Hematopoietic multipotent progenitor cell treated with erythropoietin and hydrocortisone succinate and interleukin-3 and kit ligand, for 6 days (in vitro differentiated cells): ENCODE data around the gene PRXL2A.
A peak's percentile ranks its signal among the peaks of the same experiment; 100 is the strongest.
"Not testable (repeated sequence)": the region's sequence is repeated elsewhere in the genome, so short reads cannot be mapped to it uniquely, and the experiment has no call there.

ENCODE experiments used
- DNase-seq: peaks from one replicate; pipeline ENCODE4 v3.0.0-alpha.2; 2015

The PRXL2A gene

GRCh38 chr10:80462299-80462980, 54.1 kb downstream of the PRXL2A start:
- DNase-seq: no peak

DNA sequence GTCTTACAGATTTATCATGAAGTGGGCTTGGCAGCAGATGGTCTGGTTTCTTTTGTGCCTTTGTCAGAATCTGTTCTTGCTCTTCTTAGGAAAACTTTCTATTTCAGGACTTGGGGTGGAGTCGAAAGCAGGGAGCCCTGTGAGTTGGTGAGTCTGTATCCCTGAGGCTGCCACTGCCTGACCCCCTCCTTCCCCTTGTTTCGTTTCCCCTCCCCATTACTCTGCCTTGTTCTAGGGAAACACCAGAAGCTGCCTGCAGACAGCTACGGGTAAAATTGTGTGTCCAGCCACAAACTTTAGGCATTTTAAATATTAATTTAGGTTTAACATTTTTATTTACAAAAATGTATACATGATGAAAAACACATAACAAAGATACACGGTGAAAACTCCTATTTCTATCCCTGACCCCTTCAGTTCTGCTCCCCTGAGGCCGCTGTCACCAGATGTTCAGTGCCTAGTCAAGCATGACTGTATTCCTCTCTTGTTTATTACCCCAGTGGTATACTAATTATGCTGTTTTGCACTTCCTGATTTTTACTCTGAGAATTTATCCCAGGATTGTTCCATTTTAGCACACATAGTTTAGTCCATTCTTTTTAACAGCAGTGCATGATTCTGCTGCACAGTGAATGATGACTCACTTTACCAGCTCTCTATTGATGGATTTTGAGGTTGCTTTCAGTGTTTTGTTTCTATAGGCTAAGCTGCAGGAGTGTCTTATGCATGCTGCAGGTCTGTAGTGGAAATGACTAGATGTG, 54.8 kb downstream of the PRXL2A start:
- DNase-seq: no peak

GRCh38 chr10:80463868-80464267, 55.5 kb downstream of the PRXL2A start:
- DNase-seq: no peak

DNA sequence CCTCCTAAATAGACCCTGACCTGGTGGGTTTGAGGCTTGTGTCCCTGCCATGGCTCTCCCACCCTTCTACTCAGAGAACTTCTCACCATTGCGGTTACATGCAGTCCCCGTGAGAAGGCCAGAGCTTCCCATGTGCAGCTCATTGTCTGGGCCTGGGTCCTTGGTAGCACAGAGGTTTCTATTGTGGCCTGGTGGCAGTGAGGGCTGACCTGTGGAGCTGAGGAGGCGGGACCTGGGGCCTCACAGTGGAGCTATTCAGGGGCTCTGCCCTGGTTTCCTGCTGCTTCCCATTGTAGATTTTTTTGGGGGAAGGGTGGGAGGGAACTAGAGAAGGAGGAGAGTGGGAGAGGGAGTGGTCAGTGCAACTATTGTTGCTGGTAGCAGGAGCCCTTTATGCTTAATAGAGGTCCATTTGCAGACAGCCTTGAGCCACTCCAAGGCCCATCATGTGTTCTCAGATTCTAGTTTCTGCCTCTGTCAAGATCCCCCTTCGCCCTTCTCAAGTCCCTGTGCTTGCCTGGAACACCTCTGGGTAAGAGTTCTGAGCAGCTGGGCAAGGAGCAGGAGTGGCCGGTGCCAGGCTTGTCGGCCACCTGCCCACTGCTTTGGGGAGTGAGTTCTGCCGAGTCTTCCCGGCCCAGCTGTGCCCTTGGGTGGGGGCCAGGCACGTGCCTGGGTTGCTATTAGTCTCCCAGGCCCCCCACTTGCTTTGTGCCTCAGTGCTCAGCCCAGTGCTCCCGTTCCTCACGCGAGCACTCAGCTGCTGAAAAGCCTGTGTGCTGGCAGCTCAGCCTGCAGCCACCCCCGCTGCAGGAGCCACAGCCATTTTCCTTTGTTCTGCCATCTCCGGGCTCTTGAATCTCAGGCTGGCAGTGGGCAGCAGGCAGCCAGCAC, 56.5 kb downstream of the PRXL2A start:
- no peak for DNase-seq

- DNase-seq: no peak
Measured at GRCh38 chr10:80465451-80465835, 57.1 kb downstream of the PRXL2A start.

- DNase-seq: peak; percentile 64
Measured at GRCh38 chr10:80465839-80466590, 57.7 kb downstream of the PRXL2A start.

- peak; percentile 88 for DNase-seq
Measured at GRCh38 chr10:80466724-80467326, 58.5 kb downstream of the PRXL2A start.

DNA sequence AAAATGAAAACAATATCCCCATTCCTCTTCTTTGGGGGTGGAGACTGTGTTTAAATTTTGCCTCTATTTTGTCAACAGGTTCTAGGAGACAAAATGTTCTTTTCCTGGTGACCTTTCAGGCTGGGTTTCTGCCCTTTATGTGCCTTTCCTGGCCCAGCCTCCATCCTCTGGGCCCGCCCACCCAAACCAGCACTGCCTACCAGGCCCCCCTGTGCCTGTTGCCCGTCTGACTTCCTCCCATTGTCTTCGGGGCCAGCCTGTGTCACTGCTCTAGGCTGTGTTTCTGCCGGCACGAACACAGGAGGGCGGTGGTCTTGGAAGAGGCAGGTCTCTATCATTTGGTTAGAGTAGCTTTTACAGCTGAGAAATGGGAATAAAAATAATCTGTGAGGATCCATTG, 59.7 kb downstream of the PRXL2A start:
- peak; percentile 86 for DNase-seq

DNA sequence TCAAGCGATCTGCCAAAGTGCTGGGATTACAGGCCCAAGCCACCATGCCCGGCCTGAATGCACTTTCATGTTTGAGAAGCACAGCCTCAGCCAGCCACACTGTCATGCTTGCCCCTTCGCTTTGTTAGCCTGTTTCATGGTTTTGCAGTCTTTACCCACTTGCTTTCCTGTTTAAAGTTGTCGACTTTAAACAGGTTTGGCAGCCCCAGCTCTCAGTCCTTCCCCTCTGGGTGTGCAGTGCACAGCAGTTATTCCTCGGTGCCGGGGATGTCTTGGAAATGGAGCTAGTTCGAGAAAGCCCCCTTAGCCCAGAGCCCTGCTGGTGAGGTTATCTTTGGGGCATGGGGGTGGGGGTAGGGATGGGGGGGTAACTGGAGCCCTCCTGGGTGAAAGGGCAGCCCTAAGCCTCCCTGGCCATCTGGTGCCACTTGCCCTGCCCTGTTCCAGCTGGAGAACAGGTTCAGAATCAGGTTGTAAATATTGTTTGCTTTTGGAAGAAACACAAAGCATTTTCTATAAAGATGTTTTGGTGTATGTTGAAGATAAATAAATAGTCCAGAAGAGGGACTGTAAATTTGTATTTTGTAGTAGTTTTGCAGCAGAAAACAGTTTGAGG, 60.6 kb downstream of the PRXL2A start:
- no peak for DNase-seq

- no peak for DNase-seq
Measured at GRCh38 chr10:80470266-80470665, 61.9 kb downstream of the PRXL2A start.

- no peak for DNase-seq
Measured at GRCh38 chr10:80471001-80471400, 62.6 kb downstream of the PRXL2A start.

- no peak for DNase-seq
Measured at GRCh38 chr10:80471715-80472233, 63.4 kb downstream of the PRXL2A start.

- no peak for DNase-seq
Measured at GRCh38 chr10:80472234-80473095, 64.1 kb downstream of the PRXL2A start.

DNA sequence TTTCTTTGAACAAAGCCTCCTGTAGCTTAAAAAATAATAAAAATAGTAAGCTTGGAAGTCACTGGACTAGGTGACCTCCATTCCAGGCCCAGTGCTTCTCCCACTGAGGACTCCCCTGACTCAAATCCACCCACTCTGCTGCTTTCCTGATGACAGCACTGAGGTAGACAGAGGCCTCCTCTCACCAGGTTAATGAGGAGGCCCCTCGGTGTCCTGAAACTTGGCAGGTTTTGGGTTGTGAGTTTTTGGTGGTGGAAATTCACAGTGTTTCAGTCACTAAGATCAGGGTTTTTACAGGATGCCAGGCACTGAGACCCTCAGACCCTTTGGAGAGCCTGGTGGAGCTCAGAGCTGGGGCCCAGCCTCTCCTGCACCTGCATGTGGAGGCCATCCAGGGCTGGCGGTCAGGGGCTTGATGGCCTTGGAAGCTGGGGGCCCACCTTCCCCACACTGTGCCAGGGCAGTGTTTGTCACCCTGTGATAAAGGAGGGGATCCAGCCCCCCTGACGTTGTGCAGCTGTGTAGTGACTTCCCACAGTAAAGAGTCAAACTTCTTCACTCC, 64.8 kb downstream of the PRXL2A start:
- DNase-seq: no peak

- DNase-seq: no peak
Measured at GRCh38 chr10:80473692-80474596, 65.6 kb downstream of the PRXL2A start.

DNA sequence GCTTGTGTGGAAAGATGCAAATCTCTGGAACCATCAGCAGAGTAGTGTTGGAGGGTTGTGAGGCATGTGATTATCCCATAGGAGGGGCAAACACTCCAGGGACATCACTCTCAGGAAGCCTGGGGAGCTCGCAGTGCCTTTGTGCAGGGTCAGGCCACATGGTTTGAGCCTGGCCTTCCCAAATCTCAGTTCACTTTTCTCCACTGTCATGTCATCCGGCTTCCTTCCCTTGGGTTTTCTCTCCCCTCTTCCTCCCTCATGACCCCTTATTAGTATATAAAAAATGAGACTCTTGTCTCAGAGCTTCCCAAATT, 66.2 kb downstream of the PRXL2A start:
- DNase-seq: no peak

GRCh38 chr10:80474941-80475340, 66.6 kb downstream of the PRXL2A start:
- DNase-seq: peak; percentile 38

GRCh38 chr10:80475641-80476040, 67.3 kb downstream of the PRXL2A start:
- not testable (repeated sequence) for DNase-seq

- DNase-seq: no peak
Measured at GRCh38 chr10:80476685-80477084, 68.3 kb downstream of the PRXL2A start.
